SK-N-MC (cell line): ENCODE data around the gene FREM2.

Source experiments
- EZH2 ChIP-seq: fragments of 200-600 bp; sonication (generic); IDR thresholded peaks from one replicate; pipeline ENCODE4 v1.6.1; 2017; ENCODE audit warnings: antibody characterized with exemption
- FOXP2 ChIP-seq: optimal IDR thresholded peaks from 2 replicates; pipeline ENCODE3; 2011; ENCODE audit warnings: mild to moderate bottlenecking, moderate library complexity; ENCODE audit not compliant: insufficient read depth; ENCODE audit errors: extremely low read length, control extremely low read depth
- POLR2AphosphoS5 ChIP-seq: IDR thresholded peaks from 2 replicates; pipeline ENCODE4 v1.6.1; 2012; ENCODE audit warnings: mild to moderate bottlenecking, low read depth, low read length, borderline replicate concordance

GRCh38 chr13:38804061-38804460, 117.2 kb downstream of the FREM2 start:
- TF ChIP-seq POLR2AphosphoS5 (no peak), EZH2 (no peak), FOXP2 (no peak)
